GM12878 (cell line): ENCODE measurements around the gene POU3F3. TPM values are rescaled to one million over a fixed set of nuclear protein-coding genes. Genes with fewer than 3 reads are reported as not detected.
A peak's percentile ranks its signal among the peaks of the same experiment; 100 is the strongest.

Experiments
- ATAC-seq: fragments of 200-7000 bp; cut with Tn5 transposase; 3 replicates; pipeline ENCODE4 v1.9.1; 2020; ENCODE audit warnings: mild to moderate bottlenecking, moderate library complexity
- BruUV-seq: library from RNA; stranded (reverse); fragments of 400-500 nt; replicated peaks from 2 replicates; lab custom pipeline; 2021; lab: Mats Ljungman, UMichigan
- CTCF ChIA-PET: fragments of 300-600 bp; sonication (Branson Sonifier 250); formaldehyde crosslinking; extraction: SDS; loops from one replicate; lab custom pipeline; 2021; ENCODE audit warnings: inconsistent platforms; lab: Yijun Ruan, JAX
- POLR2A ChIA-PET: fragments of 350-600 bp; formaldehyde crosslinking; extraction: SDS; loops from one replicate; lab custom pipeline; 2021; ENCODE audit warnings: inconsistent platforms; lab: Charles Lee
- RAD21 ChIA-PET: fragments of 300-600 bp; sonication (Branson Sonifier 250); formaldehyde crosslinking; loops from one replicate; lab custom pipeline; 2023; ENCODE audit warnings: antibody characterized with exemption; ENCODE audit not compliant: unreplicated experiment; lab: Charles Lee
- SMC1A ChIA-PET: fragments of 300-600 bp; sonication (Branson Sonifier 250); formaldehyde crosslinking; loops from one replicate; lab custom pipeline; 2023; ENCODE audit not compliant: unreplicated experiment, uncharacterized antibody; lab: Charles Lee
- DNase-seq: peaks from one replicate; pipeline ENCODE4 v3.0.0-alpha.2; 2011; ENCODE audit warnings: low read depth, low spot score
- FAIRE-seq: peaks from 3 replicates; lab custom pipeline; 2011; peaks lifted over from hg19 to GRCh38; lab: Jason Lieb, UNC
- H2AFZ ChIP-seq: 2 replicates; pipeline ENCODE4 v1.6.0; 2011; ENCODE audit warnings: low read depth, low read length, control low read depth; ENCODE audit not compliant: control insufficient read depth
- H3K27ac ChIP-seq: 2 replicates; pipeline ENCODE4 v1.5.1; 2011; ENCODE audit warnings: control low read depth; ENCODE audit not compliant: control insufficient read depth, insufficient read depth
- H3K27me3 ChIP-seq, 2 experiments: replicated peaks in 1 of 2; 2 replicates each; pipeline versions ENCODE4 v1.6.0 to v1.6.1; 2011; ENCODE audit warnings: low read length in 1 of 2; ENCODE audit not compliant: control insufficient read depth in 2 of 2, insufficient read depth in 2 of 2
- H3K36me3 ChIP-seq, 2 experiments: 2 replicates each; pipeline ENCODE4 v1.5.1; 2011; ENCODE audit warnings: low read length in 1 of 2; ENCODE audit not compliant: control insufficient read depth in 2 of 2, insufficient read depth in 2 of 2
- H3K4me1 ChIP-seq: 2 replicates; pipeline ENCODE4 v1.6.1; 2011; ENCODE audit warnings: mild to moderate bottlenecking, low read length, moderate library complexity, mixed read lengths; ENCODE audit not compliant: control insufficient read depth, insufficient read depth
- H3K4me2 ChIP-seq: 2 replicates; pipeline ENCODE4 v1.6.0; 2011; ENCODE audit warnings: control low read depth; ENCODE audit not compliant: control insufficient read depth, insufficient read depth
- H3K4me3 ChIP-seq: fragments of 200-600 bp; sonication (generic); 2 replicates; pipeline ENCODE4 v1.5.1; 2016
- H3K79me2 ChIP-seq: 2 replicates; pipeline ENCODE4 v1.6.0; 2011; ENCODE audit warnings: low read length; ENCODE audit not compliant: control insufficient read depth, insufficient read depth
- H3K9ac ChIP-seq: 2 replicates; pipeline ENCODE4 v1.8.0; 2011; ENCODE audit warnings: low read length, control low read depth, mixed read lengths; ENCODE audit not compliant: control insufficient read depth, insufficient read depth
- H3K9me3 ChIP-seq: replicated peaks from 3 replicates; pipeline ENCODE4 v1.5.1; 2011; ENCODE audit warnings: mild to moderate bottlenecking, low read length; ENCODE audit not compliant: control insufficient read depth, insufficient read depth
- H4K20me1 ChIP-seq: 2 replicates; pipeline ENCODE4 v1.6.0; 2011; ENCODE audit not compliant: control insufficient read depth, insufficient read depth
- BCLAF1 ChIP-seq: fragments of 450-650 bp; IDR thresholded peaks from 2 replicates; pipeline ENCODE4 v1.6.1; 2017; ENCODE audit warnings: antibody characterized with exemption, mild to moderate bottlenecking, moderate library complexity
- CHD2 ChIP-seq: IDR thresholded peaks from 2 replicates; pipeline ENCODE4 v1.6.1; 2011; ENCODE audit warnings: low read depth, low read length, improper control_type of control experiment, borderline replicate concordance
- HDAC2 ChIP-seq: fragments of 200-600 bp; sonication (generic); IDR thresholded peaks from 2 replicates; pipeline ENCODE4 v1.6.1; 2017
- RAD21 ChIP-seq: IDR thresholded peaks from 2 replicates; pipeline ENCODE4 v1.6.1; 2011; ENCODE audit warnings: mild to moderate bottlenecking, low read depth, low read length, moderate library complexity; ENCODE audit not compliant: insufficient read depth
- SP1 ChIP-seq: IDR thresholded peaks from one replicate; pipeline ENCODE4 v1.6.1; 2011; ENCODE audit warnings: low read depth, low read length
- SUZ12 ChIP-seq: fragments of 200-600 bp; sonication (generic); IDR thresholded peaks from one replicate; pipeline ENCODE4 v1.6.1; 2018; ENCODE audit warnings: antibody characterized with exemption, mild to moderate bottlenecking; ENCODE audit not compliant: unreplicated experiment
- ZNF217 ChIP-seq: fragments of 450-650 bp; IDR thresholded peaks from 2 replicates; pipeline ENCODE4 v1.6.1; 2017; ENCODE audit warnings: antibody characterized with exemption, mild to moderate bottlenecking
- WGBS: methylation state at CpG from one replicate; pipeline ENCODE4 v1.1.6; 2016; ENCODE audit warnings: low lambda C conversion rate; ENCODE audit not compliant: insufficient replicate concordance, insufficient coverage; ENCODE audit errors: missing lambda C conversion rate; 5-methylcytosine and 5-hydroxymethylcytosine counted together
- in situ Hi-C: fragments of 300-500 bp; cut with MboI; formaldehyde crosslinking; loops from 9 replicates; pipeline ENCODE4 v1.14.3; 2018; ENCODE audit warnings: mixed read lengths
- intact Hi-C: fragments of 100-400 bp; cut with micrococcal nuclease; formaldehyde crosslinking; loops from one replicate; pipeline ENCODE4 v1.14.2; 2022; ENCODE audit not compliant: unreplicated experiment
- polyA plus RNA-seq, 11 experiments: library from polyadenylated mRNA; depleted of rRNA in 4 of 11; unstranded in 6 of 11; stranded (reverse) in 5 of 11; fragments of >200 nt; fragmentation: Nextera tagmentation in 4 of 11; fragmentation: Illumina TruSeq in 1 of 11; extraction: Ambion mirVana in 4 of 11; extraction: Trizol in 1 of 11; gene quantifications; 1 replicate in 1 of 11; 2 replicates in 10 of 11; pipeline versions ENCODE4 v1.2.1 to v1.2.3, GENCODE V29; 2011 to 2016; ENCODE audit warnings: inconsistent platforms in 2 of 11, missing spikeins in 2 of 11, low read depth in 1 of 11
- total RNA-seq, 4 experiments: library from RNA; depleted of rRNA in 3 of 4; stranded (reverse); fragments of >200 nt in 3 of 4; fragmentation: Illumina TruSeq in 1 of 4; extraction: Trizol in 1 of 4; gene quantifications; 2 replicates each; pipeline versions ENCODE4 v1.2.1 to v1.2.3, GENCODE V29; 2013 to 2021
- TF ChIP-seq, protein P1 (sequence below): fragments of 450-650 bp; formaldehyde crosslinking; IDR thresholded peaks from 2 replicates; pipeline ENCODE4 v1.4.0; 2022; ENCODE audit warnings: mild to moderate bottlenecking, moderate library complexity
- TF ChIP-seq, protein P2 (sequence below): fragments of 450-650 bp; IDR thresholded peaks from 2 replicates; pipeline ENCODE4 v1.6.1; 2014; ENCODE audit warnings: mild to moderate bottlenecking

Gene POU3F3
- total and polyA plus RNA-seq, 10 of the 15 experiments (the other 5 are each of a cell fraction or from before 2014, with no cell fraction given), result not detected

- TF ChIP-seq ZNF217 (no peak), SP1 (no peak)
- TF ChIP-seq, protein P1, sequence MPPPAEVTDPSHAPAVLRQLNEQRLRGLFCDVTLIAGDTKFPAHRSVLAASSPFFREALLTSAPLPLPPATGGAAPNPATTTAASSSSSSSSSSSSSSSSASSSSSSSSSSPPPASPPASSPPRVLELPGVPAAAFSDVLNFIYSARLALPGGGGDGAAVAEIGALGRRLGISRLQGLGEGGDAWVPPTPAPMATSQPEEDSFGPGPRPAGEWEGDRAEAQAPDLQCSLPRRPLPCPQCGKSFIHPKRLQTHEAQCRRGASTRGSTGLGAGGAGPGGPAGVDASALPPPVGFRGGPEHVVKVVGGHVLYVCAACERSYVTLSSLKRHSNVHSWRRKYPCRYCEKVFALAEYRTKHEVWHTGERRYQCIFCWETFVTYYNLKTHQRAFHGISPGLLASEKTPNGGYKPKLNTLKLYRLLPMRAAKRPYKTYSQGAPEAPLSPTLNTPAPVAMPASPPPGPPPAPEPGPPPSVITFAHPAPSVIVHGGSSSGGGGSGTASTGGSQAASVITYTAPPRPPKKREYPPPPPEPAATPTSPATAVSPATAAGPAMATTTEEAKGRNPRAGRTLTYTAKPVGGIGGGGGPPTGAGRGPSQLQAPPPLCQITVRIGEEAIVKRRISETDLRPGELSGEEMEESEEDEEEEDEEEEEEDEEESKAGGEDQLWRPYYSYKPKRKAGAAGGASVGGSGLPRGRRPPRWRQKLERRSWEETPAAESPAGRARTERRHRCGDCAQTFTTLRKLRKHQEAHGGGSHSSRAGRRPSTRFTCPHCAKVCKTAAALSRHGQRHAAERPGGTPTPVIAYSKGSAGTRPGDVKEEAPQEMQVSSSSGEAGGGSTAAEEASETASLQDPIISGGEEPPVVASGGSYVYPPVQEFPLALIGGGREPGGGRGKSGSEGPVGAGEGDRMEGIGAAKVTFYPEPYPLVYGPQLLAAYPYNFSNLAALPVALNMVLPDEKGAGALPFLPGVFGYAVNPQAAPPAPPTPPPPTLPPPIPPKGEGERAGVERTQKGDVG (CRISPR knock-in tag), result no peak
Measured at GRCh38 chr2:104871972-104872865, 18.3 kb downstream of the POU3F3 start (continued).

- H3K4me3 ChIP-seq, result peak overlapping the region; percentile 60
- WGBS, result under 1% methylated on average over 41 of the region's 63 CpGs
- H2AFZ ChIP-seq, result peak overlapping the region; percentile 48
- H3K4me2 ChIP-seq, result peak overlapping the region; percentile 96
- peak overlapping the region; percentile 22 for H3K9ac ChIP-seq
- BruUV-seq, result no TSS peak
- intact Hi-C loops (loop anchor here (5.0 kb wide), 1 partner anchor 1711 kb away; no protein-coding TSS in a partner anchor), in situ Hi-C loops (loop anchor here (10.0 to 25.0 kb wide), 2 partner anchors 836 to 1708 kb away; no protein-coding TSS in a partner anchor)
- ChIA-PET POLR2A (no interaction called here), RAD21 (no interaction called here), CTCF (no interaction called here), SMC1A (interaction anchor here (1.1 kb wide), 1 partner anchor 23 kb away, joined by 3 read pairs; no protein-coding TSS in a partner anchor)
- H4K20me1 ChIP-seq, result no peaks in the 10 kb centered on the region
- H3K9me3 ChIP-seq, result no peaks in the 10 kb centered on the region
- DNase-seq (no peak), ATAC-seq (peak; percentile 95), FAIRE-seq (peak; percentile 62)
- no peaks in the 10 kb centered on the region for H3K79me2 ChIP-seq
- H3K27ac ChIP-seq, result no peak overlapping the region
- H3K36me3 ChIP-seq, result no peaks in the 10 kb centered on the region
- H3K4me1 ChIP-seq, result no peaks in the 10 kb centered on the region
- H3K27me3 ChIP-seq, result peaks cover 13 to 28% of the 10 kb centered on the region in 2 experiments
- peak; percentile 79 for TF ChIP-seq RAD21
- no peak for TF ChIP-seq SUZ12
- TF ChIP-seq BCLAF1, result no peak
- no peak for TF ChIP-seq HDAC2
- TF ChIP-seq CHD2, result no peak
- TF ChIP-seq, protein P2, sequence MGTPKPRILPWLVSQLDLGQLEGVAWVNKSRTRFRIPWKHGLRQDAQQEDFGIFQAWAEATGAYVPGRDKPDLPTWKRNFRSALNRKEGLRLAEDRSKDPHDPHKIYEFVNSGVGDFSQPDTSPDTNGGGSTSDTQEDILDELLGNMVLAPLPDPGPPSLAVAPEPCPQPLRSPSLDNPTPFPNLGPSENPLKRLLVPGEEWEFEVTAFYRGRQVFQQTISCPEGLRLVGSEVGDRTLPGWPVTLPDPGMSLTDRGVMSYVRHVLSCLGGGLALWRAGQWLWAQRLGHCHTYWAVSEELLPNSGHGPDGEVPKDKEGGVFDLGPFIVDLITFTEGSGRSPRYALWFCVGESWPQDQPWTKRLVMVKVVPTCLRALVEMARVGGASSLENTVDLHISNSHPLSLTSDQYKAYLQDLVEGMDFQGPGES, result no peak
Measured at GRCh38 chr2:104872866-104873688, 19.2 kb downstream of the POU3F3 start.
